ENCODE results near the gene SORCS2.

Gene SORCS2

GRCh38 chr4:7648544-7649395 lies 456.4 kb downstream of the SORCS2 start:
- DNase-seq: no peak

DNA sequence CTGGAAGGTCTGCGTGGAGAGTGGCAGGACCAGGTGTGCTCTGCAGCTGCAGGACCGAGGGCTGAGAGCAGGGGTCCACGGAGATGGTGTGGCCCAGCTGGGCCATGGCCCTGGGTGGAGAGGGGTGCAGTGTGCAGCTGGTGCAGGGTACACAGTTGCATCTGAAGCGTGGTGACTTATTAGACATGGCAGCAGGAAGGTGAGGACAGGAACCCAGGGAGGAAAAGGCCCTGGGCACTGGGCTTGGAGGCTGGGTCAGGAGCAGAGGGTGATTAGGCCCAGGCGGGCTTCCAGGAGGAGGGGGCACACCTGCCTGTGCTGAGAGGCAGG lies 457.0 kb downstream of the SORCS2 start:
- no peak for DNase-seq

- peak; percentile 21 to 29 for DNase-seq
These were observed 457.6 kb downstream of the SORCS2 start for GRCh38 chr4:7649741-7650531.

- DNase-seq: peak in 1 of 2 donors; percentile 38
These were observed 458.5 kb downstream of the SORCS2 start for GRCh38 chr4:7650606-7651385.

GRCh38 chr4:7651461-7651921 lies 459.2 kb downstream of the SORCS2 start:
- no peak for DNase-seq

- no peak for DNase-seq
These were observed 459.7 kb downstream of the SORCS2 start for GRCh38 chr4:7652006-7652405.

- DNase-seq: no peak
These were observed 460.1 kb downstream of the SORCS2 start for GRCh38 chr4:7652451-7652881.

GRCh38 chr4:7652906-7653305 lies 460.6 kb downstream of the SORCS2 start:
- DNase-seq: no peak

DNA sequence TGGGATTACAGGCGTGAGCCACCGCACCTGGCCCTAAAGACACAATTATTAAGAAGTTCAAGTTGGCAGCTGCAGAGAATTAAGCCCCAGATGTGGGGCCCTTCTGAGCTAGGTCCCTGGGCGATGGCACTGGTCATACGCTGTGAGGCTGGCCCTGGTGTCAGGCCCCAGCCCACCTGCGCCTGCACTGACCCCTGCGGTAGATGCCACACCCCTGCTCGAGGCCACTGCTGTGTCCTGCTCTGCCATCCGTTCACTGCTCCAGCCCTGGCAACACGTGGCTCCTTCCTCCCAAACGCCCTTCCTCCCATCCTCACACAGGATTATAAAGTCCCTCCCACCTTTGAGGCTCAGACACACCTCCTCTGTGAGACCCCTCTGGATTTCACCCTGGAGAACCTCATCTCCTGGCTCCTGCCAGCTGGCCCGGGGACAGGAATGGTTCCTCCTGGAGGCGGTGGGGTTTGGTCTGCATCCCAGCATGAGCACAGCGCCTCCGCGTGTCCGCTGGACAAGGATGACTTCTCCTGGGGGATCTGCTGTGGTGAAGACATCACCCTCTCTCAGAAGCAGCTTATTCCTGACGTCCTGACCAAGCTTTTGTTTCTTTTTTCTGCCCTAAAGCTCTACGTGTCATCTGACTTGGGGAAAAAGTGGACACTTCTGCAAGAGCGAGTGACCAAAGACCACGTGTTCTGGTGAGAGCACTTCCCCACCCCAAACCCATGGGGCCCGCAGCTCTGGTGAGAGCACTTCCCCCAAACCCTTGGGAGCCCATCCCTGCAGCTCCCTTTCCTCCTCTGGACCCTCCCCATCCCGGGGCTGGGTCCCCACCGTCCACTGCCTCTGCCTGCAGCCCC lies 461.4 kb downstream of the SORCS2 start:
- DNase-seq: no peak

GRCh38 chr4:7654550-7655445 lies 462.5 kb downstream of the SORCS2 start:
- no peak for DNase-seq

DNA sequence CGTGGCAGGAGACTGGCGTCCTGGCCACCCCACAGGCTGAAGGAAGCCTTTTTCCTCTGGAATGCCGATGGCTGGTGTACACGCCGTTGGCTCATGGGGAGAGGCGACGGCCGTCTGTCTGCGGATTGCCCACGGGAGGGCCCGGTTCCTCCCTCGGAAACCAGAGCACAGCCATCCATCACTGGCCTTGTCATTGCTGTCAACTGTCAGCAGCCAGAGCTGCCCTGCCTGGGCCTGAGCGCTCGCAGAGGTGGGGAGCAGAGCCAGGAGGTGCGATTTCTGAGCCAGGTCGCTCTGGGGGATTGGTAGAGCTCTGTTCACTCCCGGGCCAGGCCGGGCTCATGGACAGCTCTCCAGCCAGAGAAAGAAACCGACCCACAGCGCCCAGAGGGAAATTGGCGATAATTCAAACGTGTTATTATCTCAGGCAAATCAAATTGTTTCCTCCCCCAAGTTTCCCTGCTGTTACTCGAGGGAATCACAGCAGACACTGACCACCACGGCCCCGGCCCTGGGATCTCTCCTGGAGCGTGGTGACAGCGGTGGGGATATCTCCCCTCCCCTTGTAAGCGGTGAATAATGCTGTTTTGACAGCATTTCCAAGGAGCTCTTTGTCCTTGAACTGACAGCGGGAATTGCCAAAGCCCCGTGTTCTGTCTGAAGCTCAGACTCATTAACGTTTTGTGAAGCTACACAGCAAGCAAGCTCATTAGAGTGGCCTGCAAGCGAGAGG lies 463.3 kb downstream of the SORCS2 start:
- no peak for DNase-seq

GRCh38 chr4:7656244-7656800 lies 464.0 kb downstream of the SORCS2 start:
- DNase-seq: no peak

DNA sequence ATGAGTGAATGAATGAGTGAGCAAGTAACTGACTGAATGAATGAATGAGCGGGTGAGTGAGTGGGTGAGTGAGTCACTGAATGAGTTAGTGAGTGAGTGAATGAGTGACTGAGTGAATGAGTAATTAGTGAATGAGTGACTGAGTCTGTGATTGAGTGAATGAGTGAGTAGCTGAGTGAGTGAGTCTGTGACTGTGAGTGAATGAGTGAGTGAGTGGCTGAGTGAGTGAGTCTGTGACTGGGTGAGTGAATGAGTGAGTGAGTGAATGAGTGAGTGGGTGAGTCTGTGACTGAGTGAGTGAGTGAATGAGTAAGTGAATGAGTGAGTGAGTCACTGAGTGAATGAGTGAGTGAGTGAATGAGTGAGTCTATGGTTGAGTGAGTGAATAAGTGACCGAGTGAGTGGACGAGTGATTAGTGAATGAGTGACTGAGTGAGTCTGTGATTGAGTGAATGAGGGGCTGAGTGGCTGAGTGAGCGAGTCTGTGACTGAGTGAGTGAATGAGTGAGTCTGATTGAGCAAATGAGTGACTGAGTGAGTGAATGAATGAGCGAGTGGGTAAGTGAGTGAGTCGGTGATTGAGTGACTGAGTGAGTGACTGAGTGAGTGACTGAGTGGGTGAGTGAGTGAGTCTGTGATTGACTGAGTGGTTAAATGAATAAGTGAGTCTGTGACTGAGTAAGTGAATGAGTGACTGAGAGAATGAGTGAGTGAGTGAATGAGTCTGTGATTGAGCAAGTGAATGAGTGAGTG lies 465.4 kb downstream of the SORCS2 start:
- no peak for DNase-seq

- DNase-seq: no peak
These were observed 466.2 kb downstream of the SORCS2 start for GRCh38 chr4:7658341-7659204.

- no peak for DNase-seq
These were observed 467.3 kb downstream of the SORCS2 start for GRCh38 chr4:7659429-7660175.

DNA sequence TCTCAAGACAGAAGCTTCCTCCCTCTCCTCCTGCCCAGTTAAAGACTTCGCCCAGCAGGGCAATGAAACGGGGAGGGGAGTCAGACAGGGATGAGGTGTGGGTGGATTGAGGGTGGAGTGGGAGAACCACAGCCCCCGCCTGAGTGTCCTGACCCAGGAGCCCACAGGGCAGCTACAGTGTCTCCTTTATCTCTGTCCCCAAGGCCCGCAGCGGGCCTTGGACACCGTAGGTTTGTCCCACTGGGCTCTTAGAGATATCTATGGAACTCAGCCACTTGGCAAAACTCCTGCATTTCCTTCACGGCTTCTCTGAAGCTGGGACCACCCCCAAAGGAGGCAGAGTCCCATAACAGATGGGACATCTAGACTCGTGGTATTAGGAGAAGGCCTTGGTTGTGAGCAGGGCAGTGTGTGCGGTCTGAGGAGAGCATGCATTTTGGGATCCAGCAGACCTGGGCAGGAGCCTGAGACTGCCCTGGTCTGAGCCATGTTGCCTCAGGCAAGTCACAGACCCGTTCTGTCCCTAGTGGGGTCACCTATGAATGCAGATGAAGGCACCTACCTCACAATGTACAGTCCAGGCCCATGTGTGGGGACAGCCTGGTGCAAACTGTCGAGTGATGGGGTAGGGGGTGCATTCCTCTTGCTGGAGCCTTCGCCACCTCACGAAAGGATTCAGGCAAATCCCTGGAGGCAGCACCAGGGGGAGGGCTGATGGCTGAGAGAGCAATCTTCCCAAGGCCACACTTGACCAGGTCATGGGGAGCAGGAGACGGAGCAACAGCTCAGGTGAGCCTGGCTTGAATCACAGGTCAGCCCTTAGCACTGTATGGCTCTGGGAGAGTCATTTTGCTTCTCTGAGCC lies 468.1 kb downstream of the SORCS2 start:
- no peak for DNase-seq

All from stimulated activated CD4-positive, alpha-beta T cell treated with anti-CD3 and anti-CD28 coated beads, Interleukin-2, amount 100 ng/mL, for 48 hours (primary cell).